OCI-LY7 (cell line): ENCODE data around the gene CKS2. TPM values are rescaled to one million over a fixed set of nuclear protein-coding genes. Genes with fewer than 3 reads are reported as not detected.
"Not testable (repeated sequence)": the region's sequence is repeated elsewhere in the genome, so short reads cannot be mapped to it uniquely, and the experiment has no call there.

Experiments used
- BruUV-seq: library from RNA; stranded (reverse); fragments of 400-500 nt; replicated peaks from 2 replicates; lab custom pipeline; 2021; lab: Mats Ljungman, UMichigan
- CTCF ChIA-PET: fragments of 300-600 bp; sonication (Branson Sonifier 250); formaldehyde crosslinking; loops from one replicate; lab custom pipeline; 2022; ENCODE audit warnings: antibody characterized with exemption; ENCODE audit not compliant: unreplicated experiment; lab: Charles Lee
- POLR2A ChIA-PET: fragments of 300-600 bp; sonication (Branson Sonifier 250); formaldehyde crosslinking; loops from one replicate; lab custom pipeline; 2022; ENCODE audit warnings: antibody characterized with exemption; lab: Charles Lee
- DNase-seq: peaks from one replicate; pipeline ENCODE4 v3.0.0-alpha.2; 2015; ENCODE audit warnings: low spot score
- H2AFZ ChIP-seq: fragments of 200-600 bp; sonication (generic), shearing (Covaris generic); 2 replicates; pipeline ENCODE4 v1.6.1; 2014; ENCODE audit warnings: mild to moderate bottlenecking, antibody characterized with exemption, low read length, moderate library complexity
- H3K27ac ChIP-seq: fragments of 200-600 bp; sonication (generic); 2 replicates; pipeline ENCODE4 v1.5.1; 2014; ENCODE audit warnings: mixed run types, low read depth, mild to moderate bottlenecking, moderate library complexity, low read length, inconsistent platforms; ENCODE audit not compliant: poor library complexity, severe bottlenecking
- H3K36me3 ChIP-seq: fragments of 200-600 bp; sonication (generic); 2 replicates; pipeline ENCODE4 v1.6.1; 2014; ENCODE audit warnings: mild to moderate bottlenecking, antibody characterized with exemption, low read length, moderate library complexity, mixed read lengths; ENCODE audit not compliant: insufficient read depth
- H3K4me1 ChIP-seq: fragments of 200-600 bp; sonication (generic); 2 replicates; pipeline ENCODE4 v1.5.1; 2014; ENCODE audit warnings: mild to moderate bottlenecking, low read length; ENCODE audit not compliant: insufficient read depth, poor library complexity, severe bottlenecking
- H3K4me2 ChIP-seq: fragments of 200-600 bp; sonication (generic); 2 replicates; pipeline ENCODE4 v1.6.1; 2014; ENCODE audit warnings: mild to moderate bottlenecking, low read length
- H3K4me3 ChIP-seq: fragments of 200-600 bp; sonication (generic); 2 replicates; pipeline ENCODE4 v1.5.1; 2014; ENCODE audit warnings: mild to moderate bottlenecking, low read depth, low read length; ENCODE audit not compliant: poor library complexity, severe bottlenecking
- H3K79me2 ChIP-seq: fragments of 200-600 bp; sonication (generic); 2 replicates; pipeline ENCODE4 v1.6.1; 2016; ENCODE audit warnings: low read depth, mild to moderate bottlenecking, low read length, moderate library complexity, mixed read lengths; ENCODE audit not compliant: insufficient read depth
- H3K9me2 ChIP-seq: fragments of 200-600 bp; sonication (generic); 2 replicates; pipeline ENCODE4 v1.6.1; 2016; ENCODE audit warnings: mild to moderate bottlenecking, low read length, mixed read lengths; ENCODE audit not compliant: insufficient read depth
- H3K9me3 ChIP-seq: fragments of 200-600 bp; sonication (generic); 2 replicates; pipeline ENCODE4 v1.6.1; 2014; ENCODE audit warnings: mild to moderate bottlenecking, mixed run types, low read length, mixed read lengths
- H4K20me1 ChIP-seq: fragments of 200-600 bp; sonication (generic); 2 replicates; pipeline ENCODE4 v1.6.1; 2014; ENCODE audit warnings: mild to moderate bottlenecking, antibody characterized with exemption, low read length, moderate library complexity, mixed read lengths; ENCODE audit not compliant: insufficient read depth
- EZH2phosphoT487 ChIP-seq: fragments of 200-600 bp; sonication (generic); IDR thresholded peaks from 2 replicates; pipeline ENCODE4 v1.6.1; 2018; ENCODE audit warnings: low read depth, borderline replicate concordance, mild to moderate bottlenecking, mixed run types, antibody characterized with exemption, low read length, moderate library complexity, mixed read lengths
- intact Hi-C: fragments of 100-400 bp; cut with micrococcal nuclease; formaldehyde crosslinking; loops from one replicate; pipeline ENCODE4 v1.10.0; 2022; ENCODE audit not compliant: unreplicated experiment
- total RNA-seq, 2 experiments: library from RNA; depleted of rRNA in 1 of 2; stranded (reverse); fragments of >200 nt in 1 of 2; shearing (Covaris generic) in 1 of 2; gene quantifications; 2 replicates each; pipeline ENCODE4 v1.2.3, GENCODE V29; 2014 to 2022
- TF ChIP-seq, protein P1 (sequence below): fragments of 200-600 bp; sonication (generic); conservative IDR thresholded peaks from 2 replicates; pipeline ENCODE4 v1.5.1; 2014; ENCODE audit warnings: mild to moderate bottlenecking, antibody characterized with exemption, low read length, moderate library complexity, mixed read lengths

The CKS2 gene
- total RNA-seq, 2 experiments from 2014 or later = 285 to 299 TPM

DNA sequence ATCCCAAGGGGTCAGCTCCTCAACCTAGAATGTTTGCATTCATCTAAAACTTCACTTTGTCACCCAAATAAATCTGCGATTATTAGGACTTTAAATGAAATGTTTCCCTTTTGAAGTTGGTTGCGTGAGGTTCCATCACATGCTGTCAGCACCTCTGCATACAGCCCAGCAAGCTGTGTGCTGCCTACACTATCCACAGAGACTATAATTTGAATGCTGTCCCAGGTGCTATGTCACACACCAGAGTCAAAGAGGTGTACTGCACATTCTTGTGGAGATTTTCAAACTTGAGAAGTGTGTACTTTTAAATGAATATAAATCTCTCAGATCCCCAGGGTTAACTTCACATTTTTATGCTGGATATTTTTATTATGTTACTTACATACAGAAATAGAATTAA, 19.3 kb upstream of the CKS2 start:
- intact Hi-C loops = no loop called here
- H2AFZ ChIP-seq = no peak overlapping the region
- TF ChIP-seq, protein P1, sequence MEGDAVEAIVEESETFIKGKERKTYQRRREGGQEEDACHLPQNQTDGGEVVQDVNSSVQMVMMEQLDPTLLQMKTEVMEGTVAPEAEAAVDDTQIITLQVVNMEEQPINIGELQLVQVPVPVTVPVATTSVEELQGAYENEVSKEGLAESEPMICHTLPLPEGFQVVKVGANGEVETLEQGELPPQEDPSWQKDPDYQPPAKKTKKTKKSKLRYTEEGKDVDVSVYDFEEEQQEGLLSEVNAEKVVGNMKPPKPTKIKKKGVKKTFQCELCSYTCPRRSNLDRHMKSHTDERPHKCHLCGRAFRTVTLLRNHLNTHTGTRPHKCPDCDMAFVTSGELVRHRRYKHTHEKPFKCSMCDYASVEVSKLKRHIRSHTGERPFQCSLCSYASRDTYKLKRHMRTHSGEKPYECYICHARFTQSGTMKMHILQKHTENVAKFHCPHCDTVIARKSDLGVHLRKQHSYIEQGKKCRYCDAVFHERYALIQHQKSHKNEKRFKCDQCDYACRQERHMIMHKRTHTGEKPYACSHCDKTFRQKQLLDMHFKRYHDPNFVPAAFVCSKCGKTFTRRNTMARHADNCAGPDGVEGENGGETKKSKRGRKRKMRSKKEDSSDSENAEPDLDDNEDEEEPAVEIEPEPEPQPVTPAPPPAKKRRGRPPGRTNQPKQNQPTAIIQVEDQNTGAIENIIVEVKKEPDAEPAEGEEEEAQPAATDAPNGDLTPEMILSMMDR = no peak
- TF ChIP-seq EZH2phosphoT487 = no peak
- no peaks in the 10 kb centered on the region for H3K36me3 ChIP-seq
- no peak for DNase-seq
- no peak overlapping the region for H3K27ac ChIP-seq
- no peak overlapping the region for H3K4me3 ChIP-seq
- no peaks in the 10 kb centered on the region for H3K4me1 ChIP-seq
- ChIA-PET CTCF (no interaction called here), POLR2A (no interaction called here)
- H3K9me2 ChIP-seq = no peaks in the 10 kb centered on the region
- H3K4me2 ChIP-seq = no peak overlapping the region
- no peaks in the 10 kb centered on the region for H3K79me2 ChIP-seq
- peaks cover 14% of the 10 kb centered on the region; the same call in 1 of the 2 replicates for H3K9me3 ChIP-seq
- no peaks in the 10 kb centered on the region for H4K20me1 ChIP-seq
- no TSS peak for BruUV-seq

- Histone ChIP-seq H3K79me2 (no peaks in the 10 kb centered on the region), H3K4me3 (no peak overlapping the region), H3K4me2 (no peak overlapping the region), H3K4me1 (no peaks in the 10 kb centered on the region), H3K27ac (no peak overlapping the region), H4K20me1 (no peaks in the 10 kb centered on the region), H3K9me2 (no peaks in the 10 kb centered on the region), H2AFZ (no peak overlapping the region), H3K36me3 (no peaks in the 10 kb centered on the region), H3K9me3 (peaks cover 14% of the 10 kb centered on the region; the same call in 1 of the 2 replicates)
- DNase-seq = no peak
- no TSS peak for BruUV-seq
- intact Hi-C loops = no loop called here
- ChIA-PET POLR2A (interaction anchor here (0.7 kb wide), 1 partner anchor 1929 kb away, joined by 3 read pairs; no protein-coding TSS in a partner anchor), CTCF (no interaction called here)
- TF ChIP-seq EZH2phosphoT487 = no peak
- TF ChIP-seq, protein P1 = no peak
Measured at GRCh38 chr9:89293014-89293413, 18.0 kb upstream of the CKS2 start.

DNA sequence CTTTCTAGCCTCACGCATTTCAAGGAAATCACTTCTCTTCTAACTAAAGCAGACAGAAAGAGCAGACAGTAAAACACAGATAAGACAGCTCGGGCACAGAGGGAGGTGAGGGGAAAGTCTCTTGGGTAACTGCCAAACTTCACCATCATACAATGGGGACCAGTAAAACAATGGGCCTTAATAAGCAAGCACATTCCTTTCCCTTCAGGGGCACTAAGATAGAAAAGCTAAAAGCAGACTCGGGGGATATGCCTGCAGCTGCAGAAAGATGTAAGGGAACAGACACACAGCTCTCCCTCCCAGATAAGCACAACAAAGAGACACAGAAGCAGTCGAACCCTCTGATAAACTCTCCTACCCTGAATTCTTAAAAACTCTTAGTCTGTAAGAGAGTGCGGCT, 15.6 kb upstream of the CKS2 start:
- Histone ChIP-seq H3K4me3 (no peak overlapping the region), H3K4me1 (no peaks in the 10 kb centered on the region), H3K9me2 (no peaks in the 10 kb centered on the region), H2AFZ (no peak overlapping the region), H3K79me2 (no peaks in the 10 kb centered on the region), H3K9me3 (peaks cover 14% of the 10 kb centered on the region; the same call in 1 of the 2 replicates), H3K27ac (no peak overlapping the region), H3K36me3 (no peaks in the 10 kb centered on the region), H3K4me2 (no peak overlapping the region), H4K20me1 (no peaks in the 10 kb centered on the region)
- intact Hi-C loops = no loop called here
- no TSS peak for BruUV-seq
- DNase-seq = no peak
- ChIA-PET POLR2A (no interaction called here), CTCF (no interaction called here)
- TF ChIP-seq, protein P1 = no peak

DNA sequence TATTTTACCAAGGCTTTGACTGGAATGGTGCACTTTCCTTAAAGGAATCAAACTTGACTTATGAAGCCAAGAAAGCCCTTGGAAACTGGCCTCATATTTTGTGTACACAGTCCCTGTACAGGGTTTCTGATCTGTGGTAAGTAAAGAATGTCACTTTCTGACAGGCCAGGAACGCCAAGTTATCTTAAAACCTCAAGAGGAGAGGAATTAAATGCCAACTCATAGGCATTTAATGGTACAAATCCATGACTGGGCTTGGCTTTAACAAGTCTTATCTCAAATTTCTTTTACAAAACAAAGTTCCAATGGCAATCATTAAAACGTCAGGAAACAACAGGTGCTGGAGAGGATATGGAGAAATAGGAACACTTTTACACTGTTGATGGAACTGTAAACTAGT, 9.0 kb upstream of the CKS2 start:
- intact Hi-C loops, H3K79me2 ChIP-seq, H3K9me2 ChIP-seq, BruUV-seq, H2AFZ ChIP-seq, H3K36me3 ChIP-seq, DNase-seq, H3K27ac ChIP-seq, CTCF ChIA-PET, POLR2A ChIA-PET, H4K20me1 ChIP-seq, H3K9me3 ChIP-seq, H3K4me3 ChIP-seq, H3K4me2 ChIP-seq: not testable (repeated sequence)
- peaks cover 32% of the 10 kb centered on the region for H3K4me1 ChIP-seq
